ENCODE data around the gene MSRB2. TPM values are rescaled to one million over a fixed set of nuclear protein-coding genes. Genes with fewer than 3 reads are reported as not detected.

MSRB2 gene
- total and polyA plus RNA-seq, 2 experiments from 2014 or later: 32.9 to 149 TPM

- Histone ChIP-seq H3K9me3 (ENCODE audit: low read depth) (no peaks in the 10 kb centered on the region), H3K4me1 (ENCODE audit: low read depth) (no peaks in the 10 kb centered on the region), H3K27me3 (no peaks in the 10 kb centered on the region), H3K4me3 (no peak overlapping the region), H3K36me3 (no peaks in the 10 kb centered on the region), H3K27ac (no peak overlapping the region)
- DNase-seq (ENCODE audit: low read depth in 1 of 2, low spot score in 1 of 2): no peak
- no peak for TF ChIP-seq CTCF (IDR thresholded peaks at IDR 0.05; ENCODE audit: low read depth, low read length)
Observed at GRCh38 chr10:23073527-23073926, 21.9 kb upstream of the MSRB2 start.

- no peak for TF ChIP-seq CTCF (IDR thresholded peaks at IDR 0.05; ENCODE audit: low read depth, low read length)
- no peaks in the 10 kb centered on the region for H3K36me3 ChIP-seq
- H3K27ac ChIP-seq: no peak overlapping the region
- no peak overlapping the region for H3K4me3 ChIP-seq
- no peaks in the 10 kb centered on the region for H3K4me1 ChIP-seq (ENCODE audit: low read depth)
- no peaks in the 10 kb centered on the region for H3K27me3 ChIP-seq
- H3K9me3 ChIP-seq (ENCODE audit: low read depth): no peaks in the 10 kb centered on the region
- DNase-seq (ENCODE audit: low read depth in 1 of 2, low spot score in 1 of 2): no peak
Observed at GRCh38 chr10:23075672-23076071, 19.7 kb upstream of the MSRB2 start.

GRCh38 chr10:23078114-23078513 is 17.3 kb upstream of the MSRB2 start:
- H3K27me3 ChIP-seq: no peaks in the 10 kb centered on the region
- no peaks in the 10 kb centered on the region for H3K9me3 ChIP-seq (ENCODE audit: low read depth)
- H3K4me1 ChIP-seq (ENCODE audit: low read depth): no peaks in the 10 kb centered on the region
- no peaks in the 10 kb centered on the region for H3K36me3 ChIP-seq
- H3K4me3 ChIP-seq: no peak overlapping the region
- no peak for DNase-seq (ENCODE audit: low read depth in 1 of 2, low spot score in 1 of 2)
- no peak overlapping the region for H3K27ac ChIP-seq
- TF ChIP-seq CTCF (IDR thresholded peaks at IDR 0.05; ENCODE audit: low read depth, low read length): no peak

GRCh38 chr10:23079700-23080099 is 15.7 kb upstream of the MSRB2 start:
- Histone ChIP-seq H3K4me3 (no peak overlapping the region), H3K36me3 (no peaks in the 10 kb centered on the region), H3K9me3 (ENCODE audit: low read depth) (no peaks in the 10 kb centered on the region), H3K27ac (no peak overlapping the region), H3K4me1 (ENCODE audit: low read depth) (no peaks in the 10 kb centered on the region), H3K27me3 (no peaks in the 10 kb centered on the region)
- DNase-seq (ENCODE audit: low read depth in 1 of 2, low spot score in 1 of 2): no peak
- no peak for TF ChIP-seq CTCF (IDR thresholded peaks at IDR 0.05; ENCODE audit: low read depth, low read length)

- Histone ChIP-seq H3K4me1 (ENCODE audit: low read depth) (no peaks in the 10 kb centered on the region), H3K9me3 (ENCODE audit: low read depth) (no peaks in the 10 kb centered on the region), H3K36me3 (no peaks in the 10 kb centered on the region), H3K4me3 (no peak overlapping the region), H3K27ac (no peak overlapping the region), H3K27me3 (no peaks in the 10 kb centered on the region)
- DNase-seq (ENCODE audit: low read depth in 1 of 2, low spot score in 1 of 2): no peak
- no peak for TF ChIP-seq CTCF (IDR thresholded peaks at IDR 0.05; ENCODE audit: low read depth, low read length)
Observed at GRCh38 chr10:23080262-23080661, 15.1 kb upstream of the MSRB2 start.

GRCh38 chr10:23081221-23081750 is 14.1 kb upstream of the MSRB2 start:
- no peaks in the 10 kb centered on the region for H3K27me3 ChIP-seq
- H3K4me1 ChIP-seq (ENCODE audit: low read depth): no peaks in the 10 kb centered on the region
- no peak overlapping the region for H3K4me3 ChIP-seq
- H3K27ac ChIP-seq: no peak overlapping the region
- no peaks in the 10 kb centered on the region for H3K36me3 ChIP-seq
- H3K9me3 ChIP-seq (ENCODE audit: low read depth): no peaks in the 10 kb centered on the region
- TF ChIP-seq CTCF (IDR thresholded peaks at IDR 0.05; ENCODE audit: low read depth, low read length): no peak
- DNase-seq (ENCODE audit: low read depth in 1 of 2, low spot score in 1 of 2): peak in 1 of 2 donors; percentile 21

All from cardiac muscle cell (in vitro differentiated cells and primary cell).